ENCODE results near the gene CCR3. TPM values are rescaled to one million over a fixed set of nuclear protein-coding genes. Genes with fewer than 3 reads are reported as not detected.

CCR3 gene
- total RNA-seq, 2 donors from 2014 or later = not detected

GRCh38 chr3:46272028-46272451 lies 29.8 kb downstream of the CCR3 start:
- no peak for TF ChIP-seq POLR2A (IDR thresholded peaks at IDR 0.05)
- TF ChIP-seq POLR2AphosphoS5 (IDR thresholded peaks at IDR 0.05) = no peak
- TF ChIP-seq CTCF (IDR thresholded peaks at IDR 0.05) = no peak
- H3K9me3 ChIP-seq = no peaks in the 10 kb centered on the region
- no peaks in the 10 kb centered on the region for H3K27me3 ChIP-seq (replicated peaks; ENCODE audit: insufficient read depth)
- no peaks in the 10 kb centered on the region for H3K36me3 ChIP-seq
- WGBS = 68% methylated on average over 4 of the region's 4 CpGs
- no peak for DNase-seq (ENCODE audit: low spot score)
- intact Hi-C loops (cut with DNase I) = no loop called here
- no peaks in the 10 kb centered on the region for H3K4me1 ChIP-seq (replicated peaks)
- no peak overlapping the region for H3K4me3 ChIP-seq
- no peak overlapping the region for H3K27ac ChIP-seq

GRCh38 chr3:46276497-46277099 lies 34.3 kb downstream of the CCR3 start:
- peak; percentile 29 for DNase-seq (ENCODE audit: low spot score)
- Histone ChIP-seq H3K9me3 (no peaks in the 10 kb centered on the region), H3K27ac (no peak overlapping the region), H3K36me3 (no peaks in the 10 kb centered on the region), H3K27me3 (replicated peaks; ENCODE audit: insufficient read depth) (no peaks in the 10 kb centered on the region), H3K4me1 (replicated peaks) (no peaks in the 10 kb centered on the region), H3K4me3 (no peak overlapping the region)
- intact Hi-C loops (cut with DNase I) = no loop called here
- TF ChIP-seq POLR2A (IDR thresholded peaks at IDR 0.05) (no peak), CTCF (IDR thresholded peaks at IDR 0.05) (peak in 3 of 4 experiments; percentile 40 to 63 (median 58))
- 63% methylated on average over 9 of the region's 9 CpGs for WGBS

DNA sequence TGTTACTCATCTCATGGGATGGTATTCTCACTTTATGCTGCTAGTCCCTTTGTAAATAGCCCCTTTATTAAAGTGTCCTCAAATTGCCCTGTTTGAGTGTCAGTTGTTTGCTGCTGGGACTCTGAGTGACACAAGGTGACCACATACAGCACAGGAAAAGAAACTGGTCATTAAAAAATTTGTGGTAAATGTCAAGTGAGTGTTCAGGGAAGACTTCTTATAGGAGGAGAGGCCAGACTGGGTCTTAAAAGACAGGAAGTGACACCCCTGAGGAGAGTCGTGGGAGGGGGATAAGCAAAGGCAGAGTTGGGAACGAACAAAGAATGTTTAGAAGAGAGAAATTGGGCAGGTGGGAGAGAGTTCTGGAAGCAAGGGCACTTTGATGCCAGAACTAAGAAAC lies 35.2 kb downstream of the CCR3 start:
- Histone ChIP-seq H3K27ac (no peak overlapping the region), H3K4me1 (replicated peaks) (no peaks in the 10 kb centered on the region), H3K27me3 (replicated peaks; ENCODE audit: insufficient read depth) (no peaks in the 10 kb centered on the region), H3K4me3 (no peak overlapping the region), H3K9me3 (no peaks in the 10 kb centered on the region), H3K36me3 (no peaks in the 10 kb centered on the region)
- DNase-seq (ENCODE audit: low spot score) = no peak
- intact Hi-C loops (cut with DNase I) = no loop called here
- 42% methylated on average over 2 of the region's 2 CpGs for WGBS
- TF ChIP-seq CTCF (IDR thresholded peaks at IDR 0.05) (no peak), POLR2A (IDR thresholded peaks at IDR 0.05) (no peak), POLR2AphosphoS5 (IDR thresholded peaks at IDR 0.05) (no peak)

DNA sequence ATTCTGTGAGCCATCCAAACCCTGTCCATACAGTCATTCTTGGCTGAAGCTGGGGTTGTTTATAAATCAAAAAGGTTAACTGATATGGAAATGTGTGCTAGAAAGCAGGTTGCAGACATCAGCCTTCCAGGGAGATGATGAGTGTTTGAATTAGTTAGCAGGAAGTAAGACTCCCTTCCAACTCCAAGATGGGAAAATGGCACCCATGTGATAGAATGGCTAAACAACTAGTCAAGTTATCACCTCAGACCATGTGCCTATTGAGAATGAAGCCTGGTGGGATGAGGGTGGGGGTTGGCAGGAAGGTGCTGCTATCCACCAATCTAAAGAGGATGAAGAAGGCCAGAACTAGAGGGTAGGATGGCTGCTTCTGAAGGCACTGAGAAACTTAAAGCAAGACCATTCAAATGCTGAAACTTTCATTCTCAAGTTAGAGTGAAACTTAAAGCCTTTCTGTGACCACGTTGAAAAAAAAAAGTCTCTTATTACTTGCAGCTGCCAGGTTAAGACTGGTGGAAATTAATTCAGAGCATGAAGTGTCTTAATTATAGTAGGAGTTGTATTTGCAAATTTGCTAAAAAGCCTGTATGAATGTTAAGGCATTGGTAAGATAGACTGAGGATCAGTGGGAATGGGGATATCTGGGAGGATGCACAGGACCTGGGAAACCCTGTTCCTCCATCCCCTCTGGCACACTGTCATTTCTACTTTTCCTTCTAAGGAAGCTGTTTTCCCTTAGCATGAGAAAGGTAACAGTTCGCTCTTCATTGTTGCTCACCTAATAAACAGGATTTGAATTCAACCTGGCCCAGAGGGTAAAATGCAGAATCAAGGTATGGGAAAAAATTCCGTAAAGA lies 36.8 kb downstream of the CCR3 start:
- H3K9me3 ChIP-seq = no peaks in the 10 kb centered on the region
- TF ChIP-seq POLR2A (IDR thresholded peaks at IDR 0.05) = no peak
- TF ChIP-seq CTCF (IDR thresholded peaks at IDR 0.05) = no peak
- no peak for TF ChIP-seq POLR2AphosphoS5 (IDR thresholded peaks at IDR 0.05)
- whole genome bisulfite sequencing = 91% methylated on average over 3 of the region's 3 CpGs
- no peak for DNase-seq (ENCODE audit: low spot score)
- H3K27me3 ChIP-seq (replicated peaks; ENCODE audit: insufficient read depth) = no peaks in the 10 kb centered on the region
- H3K27ac ChIP-seq = no peak overlapping the region
- no peak overlapping the region for H3K4me3 ChIP-seq
- intact Hi-C loops (cut with DNase I) = no loop called here
- H3K4me1 ChIP-seq (replicated peaks) = no peaks in the 10 kb centered on the region
- H3K36me3 ChIP-seq = no peaks in the 10 kb centered on the region
